ENCODE measurements around the gene CDH1. TPM values are rescaled to one million over a fixed set of nuclear protein-coding genes. Genes with fewer than 3 reads are reported as not detected.

Gene CDH1
- total RNA-seq, 1 donor from 2014 or later = 0.35 TPM

- Mint-ChIP-seq H3K27ac (ENCODE audit: unreplicated experiment) (no peak overlapping the region), H3K4me1 (ENCODE audit: low read depth) (peaks cover 11% of the 10 kb centered on the region), H3K4me3 (ENCODE audit: unreplicated experiment) (no peak overlapping the region), H3K27me3 (ENCODE audit: low read depth) (peaks cover 3% of the 10 kb centered on the region), H3K36me3 (ENCODE audit: low read depth) (peaks cover 2% of the 10 kb centered on the region), H3K9me3 (ENCODE audit: low read depth) (no peaks in the 10 kb centered on the region)
- TF ChIP-seq, protein P1, sequence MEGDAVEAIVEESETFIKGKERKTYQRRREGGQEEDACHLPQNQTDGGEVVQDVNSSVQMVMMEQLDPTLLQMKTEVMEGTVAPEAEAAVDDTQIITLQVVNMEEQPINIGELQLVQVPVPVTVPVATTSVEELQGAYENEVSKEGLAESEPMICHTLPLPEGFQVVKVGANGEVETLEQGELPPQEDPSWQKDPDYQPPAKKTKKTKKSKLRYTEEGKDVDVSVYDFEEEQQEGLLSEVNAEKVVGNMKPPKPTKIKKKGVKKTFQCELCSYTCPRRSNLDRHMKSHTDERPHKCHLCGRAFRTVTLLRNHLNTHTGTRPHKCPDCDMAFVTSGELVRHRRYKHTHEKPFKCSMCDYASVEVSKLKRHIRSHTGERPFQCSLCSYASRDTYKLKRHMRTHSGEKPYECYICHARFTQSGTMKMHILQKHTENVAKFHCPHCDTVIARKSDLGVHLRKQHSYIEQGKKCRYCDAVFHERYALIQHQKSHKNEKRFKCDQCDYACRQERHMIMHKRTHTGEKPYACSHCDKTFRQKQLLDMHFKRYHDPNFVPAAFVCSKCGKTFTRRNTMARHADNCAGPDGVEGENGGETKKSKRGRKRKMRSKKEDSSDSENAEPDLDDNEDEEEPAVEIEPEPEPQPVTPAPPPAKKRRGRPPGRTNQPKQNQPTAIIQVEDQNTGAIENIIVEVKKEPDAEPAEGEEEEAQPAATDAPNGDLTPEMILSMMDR (IDR thresholded peaks at IDR 0.05) = no peak
- DNase-seq (ENCODE audit: low spot score) = no peak
Measured at GRCh38 chr16:68752602-68753001, 15.5 kb downstream of the CDH1 start.

DNA sequence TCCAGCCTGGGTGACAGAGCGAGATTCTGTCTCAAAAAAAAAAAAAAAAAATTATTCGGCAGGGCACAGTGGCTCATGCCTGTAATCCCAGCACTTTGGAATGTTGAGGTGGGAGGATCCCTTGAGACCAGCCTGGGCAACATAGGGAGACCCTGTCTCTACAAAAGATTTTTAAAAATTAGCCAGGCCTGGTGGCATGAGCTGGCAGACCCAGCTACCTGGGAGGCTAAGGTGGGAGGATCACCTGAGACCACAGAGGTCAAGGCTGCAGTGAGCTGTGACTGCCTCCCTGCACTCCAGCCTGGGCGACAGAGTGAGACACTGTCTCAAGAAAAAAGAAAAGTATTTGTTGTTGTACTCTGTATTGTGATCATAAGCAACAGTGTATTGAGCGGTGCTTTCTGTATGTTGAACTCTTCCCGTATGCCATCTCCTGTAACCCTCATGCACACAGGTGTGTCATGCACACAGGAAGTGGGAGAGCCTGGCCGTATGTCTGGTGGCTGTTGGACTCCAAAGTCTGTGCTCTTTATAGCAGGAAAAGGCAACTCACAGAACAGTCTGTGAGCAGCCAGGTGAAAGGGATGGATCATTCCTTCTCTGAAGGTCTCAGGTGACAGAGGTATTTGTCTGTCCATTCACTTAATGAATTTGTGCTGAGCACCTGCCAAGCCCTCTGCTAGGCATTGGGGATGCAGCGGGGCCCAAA is 17.1 kb downstream of the CDH1 start:
- Mint-ChIP-seq H3K27me3 (ENCODE audit: low read depth) (peaks cover 1% of the 10 kb centered on the region), H3K36me3 (ENCODE audit: low read depth) (peaks cover 2% of the 10 kb centered on the region), H3K4me3 (ENCODE audit: unreplicated experiment) (no peak overlapping the region), H3K27ac (ENCODE audit: unreplicated experiment) (no peak overlapping the region), H3K4me1 (ENCODE audit: low read depth) (peaks cover 12% of the 10 kb centered on the region), H3K9me3 (ENCODE audit: low read depth) (no peaks in the 10 kb centered on the region)
- TF ChIP-seq, protein P1 (IDR thresholded peaks at IDR 0.05) = no peak
- no peak for DNase-seq (ENCODE audit: low spot score)

DNA sequence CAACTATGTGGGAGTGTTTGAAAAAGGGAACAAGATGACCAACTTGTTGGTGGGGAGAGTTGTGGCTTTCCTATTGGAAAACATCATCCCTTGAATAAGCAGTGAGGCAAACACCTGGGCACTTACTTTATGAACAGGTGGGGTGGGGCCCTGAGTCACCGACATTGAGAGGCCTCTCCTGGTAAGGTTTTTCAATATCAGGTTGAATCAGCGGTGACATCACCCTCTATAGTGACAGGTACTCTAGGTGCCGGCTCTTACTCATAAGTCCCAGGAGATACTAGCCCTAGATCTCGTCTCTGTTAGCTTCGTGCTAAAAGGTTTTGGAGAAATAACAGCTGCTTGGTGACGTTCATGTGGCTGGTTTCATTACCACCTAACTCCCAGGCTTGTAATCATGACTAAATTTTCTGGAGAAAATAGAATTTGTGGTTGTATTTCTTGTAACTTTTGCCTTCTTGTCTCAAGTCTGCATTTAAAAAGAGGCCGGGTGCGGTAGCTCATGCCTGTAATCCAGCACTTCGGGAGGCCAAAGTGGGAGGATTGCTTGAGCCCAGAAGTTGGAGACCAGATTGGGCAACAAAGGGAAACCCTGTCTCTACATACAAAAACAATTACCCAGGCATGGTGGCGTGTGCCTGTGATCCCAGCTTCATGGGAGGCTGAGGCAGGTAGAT is 19.3 kb downstream of the CDH1 start:
- H3K27ac Mint-ChIP-seq (ENCODE audit: unreplicated experiment) = no peak overlapping the region
- H3K27me3 Mint-ChIP-seq (ENCODE audit: low read depth) = no peaks in the 10 kb centered on the region

GRCh38 chr16:68757625-68757935 is 20.5 kb downstream of the CDH1 start:
- Mint-ChIP-seq H3K9me3 (ENCODE audit: low read depth) (no peaks in the 10 kb centered on the region), H3K4me1 (ENCODE audit: low read depth) (peaks cover 32% of the 10 kb centered on the region), H3K36me3 (ENCODE audit: low read depth) (peaks cover 2% of the 10 kb centered on the region), H3K27ac (ENCODE audit: unreplicated experiment) (peak overlapping the region; percentile 46), H3K4me3 (ENCODE audit: unreplicated experiment) (no peak overlapping the region), H3K27me3 (ENCODE audit: low read depth) (no peaks in the 10 kb centered on the region)
- DNase-seq (ENCODE audit: low spot score) = no peak
- TF ChIP-seq, protein P1 (IDR thresholded peaks at IDR 0.05) = no peak

More for the DNA sequence above, 19.3 kb downstream of the CDH1 start:
- Mint-ChIP-seq H3K36me3 (ENCODE audit: low read depth) (peaks cover 2% of the 10 kb centered on the region), H3K4me3 (ENCODE audit: unreplicated experiment) (no peak overlapping the region), H3K9me3 (ENCODE audit: low read depth) (no peaks in the 10 kb centered on the region), H3K4me1 (ENCODE audit: low read depth) (peaks cover 24% of the 10 kb centered on the region)
- no peak for DNase-seq (ENCODE audit: low spot score)
- TF ChIP-seq, protein P1 (IDR thresholded peaks at IDR 0.05) = no peak

GRCh38 chr16:68759062-68759461 is 22.0 kb downstream of the CDH1 start:
- Mint-ChIP-seq H3K4me1 (ENCODE audit: low read depth) (peaks cover 38% of the 10 kb centered on the region), H3K4me3 (ENCODE audit: unreplicated experiment) (no peak overlapping the region), H3K36me3 (ENCODE audit: low read depth) (peaks cover 2% of the 10 kb centered on the region), H3K27ac (ENCODE audit: unreplicated experiment) (no peak overlapping the region), H3K9me3 (ENCODE audit: low read depth) (no peaks in the 10 kb centered on the region), H3K27me3 (ENCODE audit: low read depth) (no peaks in the 10 kb centered on the region)
- DNase-seq (ENCODE audit: low spot score) = no peak
- TF ChIP-seq, protein P1 (IDR thresholded peaks at IDR 0.05) = no peak
